IMR-90 (cell line): ENCODE results near the gene MGLL.

Source experiments
- BHLHE40 ChIP-seq: fragments of 150-350 bp; IDR thresholded peaks from 2 replicates; pipeline ENCODE4 v1.6.1; 2016; ENCODE audit warnings: mild to moderate bottlenecking, low read depth, low read length
- CEBPB ChIP-seq: IDR thresholded peaks from 2 replicates; pipeline ENCODE4 v1.6.1; 2012; ENCODE audit warnings: low read depth, low read length, improper control_type of control experiment
- MAFK ChIP-seq: IDR thresholded peaks from 2 replicates; pipeline ENCODE4 v1.6.1; 2012; ENCODE audit warnings: low read depth, low read length, improper control_type of control experiment
- MAZ ChIP-seq: IDR thresholded peaks from 2 replicates; pipeline ENCODE4 v1.6.1; 2012; ENCODE audit warnings: low read depth, mild to moderate bottlenecking, low read length, improper control_type of control experiment, moderate library complexity, borderline replicate concordance
- MXI1 ChIP-seq: IDR thresholded peaks from 2 replicates; pipeline ENCODE4 v1.6.1; 2012; ENCODE audit warnings: low read depth, mild to moderate bottlenecking, low read length, moderate library complexity, borderline replicate concordance
- NFE2L2 ChIP-seq: fragments of 150-350 bp; IDR thresholded peaks from 2 replicates; pipeline ENCODE4 v1.6.1; 2016; ENCODE audit warnings: low read depth, mild to moderate bottlenecking, low read length
- POLR2A ChIP-seq: IDR thresholded peaks from 2 replicates; pipeline ENCODE4 v1.6.1; 2012; ENCODE audit warnings: mild to moderate bottlenecking, low read depth, low read length
- RAD21 ChIP-seq: IDR thresholded peaks from 2 replicates; pipeline ENCODE4 v1.6.1; 2012; ENCODE audit warnings: low read length, improper control_type of control experiment
- RFX5 ChIP-seq: IDR thresholded peaks from 2 replicates; pipeline ENCODE4 v1.8.0; 2012; ENCODE audit warnings: low read depth, mild to moderate bottlenecking, low read length, moderate library complexity
- SMC3 ChIP-seq: fragments of 150-350 bp; IDR thresholded peaks from 2 replicates; pipeline ENCODE4 v1.6.1; 2016; ENCODE audit warnings: low read depth, mild to moderate bottlenecking, antibody characterized with exemption, low read length, moderate library complexity
- TF ChIP-seq, protein P1 (sequence below): conservative IDR thresholded peaks from 2 replicates; pipeline ENCODE4 v1.5.1; 2012; ENCODE audit warnings: mild to moderate bottlenecking, low read depth, low read length, improper control_type of control experiment
- TF ChIP-seq, protein P2 (sequence below): fragments of 150-350 bp; IDR thresholded peaks from 2 replicates; pipeline ENCODE4 v1.6.1; 2016; ENCODE audit warnings: low read depth, mild to moderate bottlenecking, low read length, moderate library complexity, borderline replicate concordance
- TF ChIP-seq, protein P3 (sequence below): fragments of 150-350 bp; IDR thresholded peaks from 2 replicates; pipeline ENCODE4 v1.6.1; 2017; ENCODE audit warnings: mild to moderate bottlenecking, antibody characterized with exemption, low read length, low read depth

DNA sequence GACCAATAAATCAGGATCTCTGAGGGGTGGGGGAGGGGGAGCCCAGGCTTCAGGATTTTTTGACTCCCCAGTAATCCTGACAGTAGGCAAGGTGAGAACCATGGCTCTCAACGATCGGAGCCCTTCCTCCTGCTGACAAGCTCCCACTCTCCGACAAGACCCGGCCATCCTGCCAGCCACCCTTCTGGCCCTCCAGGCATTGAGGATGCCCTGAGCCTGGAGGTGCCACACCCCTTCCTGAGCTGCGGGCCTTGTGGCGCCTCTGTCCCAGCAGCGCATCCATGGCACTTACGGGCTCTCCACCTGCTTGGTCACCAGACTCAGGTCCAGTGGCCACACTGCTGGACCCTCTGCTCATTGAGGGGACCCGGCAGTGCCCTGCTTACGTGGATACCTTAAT, 46.0 kb downstream of the MGLL start:
- TF ChIP-seq, protein P1, sequence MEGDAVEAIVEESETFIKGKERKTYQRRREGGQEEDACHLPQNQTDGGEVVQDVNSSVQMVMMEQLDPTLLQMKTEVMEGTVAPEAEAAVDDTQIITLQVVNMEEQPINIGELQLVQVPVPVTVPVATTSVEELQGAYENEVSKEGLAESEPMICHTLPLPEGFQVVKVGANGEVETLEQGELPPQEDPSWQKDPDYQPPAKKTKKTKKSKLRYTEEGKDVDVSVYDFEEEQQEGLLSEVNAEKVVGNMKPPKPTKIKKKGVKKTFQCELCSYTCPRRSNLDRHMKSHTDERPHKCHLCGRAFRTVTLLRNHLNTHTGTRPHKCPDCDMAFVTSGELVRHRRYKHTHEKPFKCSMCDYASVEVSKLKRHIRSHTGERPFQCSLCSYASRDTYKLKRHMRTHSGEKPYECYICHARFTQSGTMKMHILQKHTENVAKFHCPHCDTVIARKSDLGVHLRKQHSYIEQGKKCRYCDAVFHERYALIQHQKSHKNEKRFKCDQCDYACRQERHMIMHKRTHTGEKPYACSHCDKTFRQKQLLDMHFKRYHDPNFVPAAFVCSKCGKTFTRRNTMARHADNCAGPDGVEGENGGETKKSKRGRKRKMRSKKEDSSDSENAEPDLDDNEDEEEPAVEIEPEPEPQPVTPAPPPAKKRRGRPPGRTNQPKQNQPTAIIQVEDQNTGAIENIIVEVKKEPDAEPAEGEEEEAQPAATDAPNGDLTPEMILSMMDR = no peak
- no peak for TF ChIP-seq POLR2A
- TF ChIP-seq BHLHE40 = no peak
- TF ChIP-seq MAZ = no peak
- TF ChIP-seq SMC3 = no peak
- TF ChIP-seq RAD21 = no peak
- no peak for TF ChIP-seq CEBPB
- no peak for TF ChIP-seq MXI1
- TF ChIP-seq RFX5 = no peak
- TF ChIP-seq, protein P2, sequence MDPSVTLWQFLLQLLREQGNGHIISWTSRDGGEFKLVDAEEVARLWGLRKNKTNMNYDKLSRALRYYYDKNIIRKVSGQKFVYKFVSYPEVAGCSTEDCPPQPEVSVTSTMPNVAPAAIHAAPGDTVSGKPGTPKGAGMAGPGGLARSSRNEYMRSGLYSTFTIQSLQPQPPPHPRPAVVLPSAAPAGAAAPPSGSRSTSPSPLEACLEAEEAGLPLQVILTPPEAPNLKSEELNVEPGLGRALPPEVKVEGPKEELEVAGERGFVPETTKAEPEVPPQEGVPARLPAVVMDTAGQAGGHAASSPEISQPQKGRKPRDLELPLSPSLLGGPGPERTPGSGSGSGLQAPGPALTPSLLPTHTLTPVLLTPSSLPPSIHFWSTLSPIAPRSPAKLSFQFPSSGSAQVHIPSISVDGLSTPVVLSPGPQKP = no peak
- TF ChIP-seq, protein P3, sequence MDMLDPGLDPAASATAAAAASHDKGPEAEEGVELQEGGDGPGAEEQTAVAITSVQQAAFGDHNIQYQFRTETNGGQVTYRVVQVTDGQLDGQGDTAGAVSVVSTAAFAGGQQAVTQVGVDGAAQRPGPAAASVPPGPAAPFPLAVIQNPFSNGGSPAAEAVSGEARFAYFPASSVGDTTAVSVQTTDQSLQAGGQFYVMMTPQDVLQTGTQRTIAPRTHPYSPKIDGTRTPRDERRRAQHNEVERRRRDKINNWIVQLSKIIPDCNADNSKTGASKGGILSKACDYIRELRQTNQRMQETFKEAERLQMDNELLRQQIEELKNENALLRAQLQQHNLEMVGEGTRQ = no peak
- no peak for TF ChIP-seq NFE2L2
- TF ChIP-seq MAFK = no peak
